ENCODE measurements around the gene MRPL49. TPM values are rescaled to one million over a fixed set of nuclear protein-coding genes. Genes with fewer than 3 reads are reported as not detected.
A peak's percentile ranks its signal among the peaks of the same experiment; 100 is the strongest.

Gene MRPL49
- total and polyA plus RNA-seq, 9 of the 15 experiments (the other 6 are each of a cell fraction or from before 2014, with no cell fraction given) = 74.3 to 132 (median 91.2) TPM

DNA sequence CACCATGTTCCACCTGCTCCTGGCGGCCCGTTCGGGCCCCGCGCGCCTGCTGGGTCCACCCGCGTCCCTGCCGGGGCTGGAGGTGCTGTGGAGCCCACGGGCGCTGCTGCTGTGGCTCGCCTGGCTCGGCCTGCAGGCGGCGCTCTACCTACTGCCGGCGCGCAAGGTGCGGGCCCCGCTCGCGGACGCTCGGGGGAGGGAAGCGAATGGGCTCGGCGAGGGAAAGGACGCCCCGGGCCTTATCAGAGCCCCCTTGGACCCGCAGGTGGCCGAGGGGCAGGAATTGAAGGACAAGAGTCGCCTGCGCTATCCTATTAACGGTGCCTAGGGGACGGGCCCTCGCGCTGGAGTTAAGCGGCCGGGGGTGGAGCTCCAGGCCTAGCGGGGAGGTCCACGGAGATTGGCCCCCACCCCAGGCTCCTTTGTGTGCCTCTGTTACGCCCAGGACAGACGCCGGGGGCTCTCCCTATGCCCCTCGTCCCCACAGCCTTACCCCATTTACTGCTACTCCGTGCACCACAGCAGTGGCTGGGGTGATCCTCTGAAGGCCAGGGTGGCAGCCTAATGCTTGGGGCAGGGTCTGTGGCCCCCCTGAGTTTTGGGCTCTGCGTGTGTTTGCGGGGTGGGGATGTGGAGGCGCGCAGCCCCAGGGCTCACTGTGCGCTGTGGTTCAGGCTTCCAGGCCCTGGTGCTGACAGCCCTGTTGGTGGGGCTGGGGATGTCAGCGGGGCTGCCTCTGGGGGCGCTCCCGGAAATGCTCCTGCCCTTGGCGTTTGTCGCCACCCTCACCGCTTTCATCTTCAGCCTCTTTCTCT lies 9.4 kb upstream of the MRPL49 start (continued):
- TF ChIP-seq, protein P1, sequence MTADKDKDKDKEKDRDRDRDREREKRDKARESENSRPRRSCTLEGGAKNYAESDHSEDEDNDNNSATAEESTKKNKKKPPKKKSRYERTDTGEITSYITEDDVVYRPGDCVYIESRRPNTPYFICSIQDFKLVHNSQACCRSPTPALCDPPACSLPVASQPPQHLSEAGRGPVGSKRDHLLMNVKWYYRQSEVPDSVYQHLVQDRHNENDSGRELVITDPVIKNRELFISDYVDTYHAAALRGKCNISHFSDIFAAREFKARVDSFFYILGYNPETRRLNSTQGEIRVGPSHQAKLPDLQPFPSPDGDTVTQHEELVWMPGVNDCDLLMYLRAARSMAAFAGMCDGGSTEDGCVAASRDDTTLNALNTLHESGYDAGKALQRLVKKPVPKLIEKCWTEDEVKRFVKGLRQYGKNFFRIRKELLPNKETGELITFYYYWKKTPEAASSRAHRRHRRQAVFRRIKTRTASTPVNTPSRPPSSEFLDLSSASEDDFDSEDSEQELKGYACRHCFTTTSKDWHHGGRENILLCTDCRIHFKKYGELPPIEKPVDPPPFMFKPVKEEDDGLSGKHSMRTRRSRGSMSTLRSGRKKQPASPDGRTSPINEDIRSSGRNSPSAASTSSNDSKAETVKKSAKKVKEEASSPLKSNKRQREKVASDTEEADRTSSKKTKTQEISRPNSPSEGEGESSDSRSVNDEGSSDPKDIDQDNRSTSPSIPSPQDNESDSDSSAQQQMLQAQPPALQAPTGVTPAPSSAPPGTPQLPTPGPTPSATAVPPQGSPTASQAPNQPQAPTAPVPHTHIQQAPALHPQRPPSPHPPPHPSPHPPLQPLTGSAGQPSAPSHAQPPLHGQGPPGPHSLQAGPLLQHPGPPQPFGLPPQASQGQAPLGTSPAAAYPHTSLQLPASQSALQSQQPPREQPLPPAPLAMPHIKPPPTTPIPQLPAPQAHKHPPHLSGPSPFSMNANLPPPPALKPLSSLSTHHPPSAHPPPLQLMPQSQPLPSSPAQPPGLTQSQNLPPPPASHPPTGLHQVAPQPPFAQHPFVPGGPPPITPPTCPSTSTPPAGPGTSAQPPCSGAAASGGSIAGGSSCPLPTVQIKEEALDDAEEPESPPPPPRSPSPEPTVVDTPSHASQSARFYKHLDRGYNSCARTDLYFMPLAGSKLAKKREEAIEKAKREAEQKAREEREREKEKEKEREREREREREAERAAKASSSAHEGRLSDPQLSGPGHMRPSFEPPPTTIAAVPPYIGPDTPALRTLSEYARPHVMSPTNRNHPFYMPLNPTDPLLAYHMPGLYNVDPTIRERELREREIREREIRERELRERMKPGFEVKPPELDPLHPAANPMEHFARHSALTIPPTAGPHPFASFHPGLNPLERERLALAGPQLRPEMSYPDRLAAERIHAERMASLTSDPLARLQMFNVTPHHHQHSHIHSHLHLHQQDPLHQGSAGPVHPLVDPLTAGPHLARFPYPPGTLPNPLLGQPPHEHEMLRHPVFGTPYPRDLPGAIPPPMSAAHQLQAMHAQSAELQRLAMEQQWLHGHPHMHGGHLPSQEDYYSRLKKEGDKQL (CRISPR knock-in tag; IDR thresholded peaks at IDR 0.05; ENCODE audit: borderline replicate concordance) = 0 out of 2 replicates have a peak, but pooled peaks have one; percentile 73
- TF ChIP-seq, protein P2, sequence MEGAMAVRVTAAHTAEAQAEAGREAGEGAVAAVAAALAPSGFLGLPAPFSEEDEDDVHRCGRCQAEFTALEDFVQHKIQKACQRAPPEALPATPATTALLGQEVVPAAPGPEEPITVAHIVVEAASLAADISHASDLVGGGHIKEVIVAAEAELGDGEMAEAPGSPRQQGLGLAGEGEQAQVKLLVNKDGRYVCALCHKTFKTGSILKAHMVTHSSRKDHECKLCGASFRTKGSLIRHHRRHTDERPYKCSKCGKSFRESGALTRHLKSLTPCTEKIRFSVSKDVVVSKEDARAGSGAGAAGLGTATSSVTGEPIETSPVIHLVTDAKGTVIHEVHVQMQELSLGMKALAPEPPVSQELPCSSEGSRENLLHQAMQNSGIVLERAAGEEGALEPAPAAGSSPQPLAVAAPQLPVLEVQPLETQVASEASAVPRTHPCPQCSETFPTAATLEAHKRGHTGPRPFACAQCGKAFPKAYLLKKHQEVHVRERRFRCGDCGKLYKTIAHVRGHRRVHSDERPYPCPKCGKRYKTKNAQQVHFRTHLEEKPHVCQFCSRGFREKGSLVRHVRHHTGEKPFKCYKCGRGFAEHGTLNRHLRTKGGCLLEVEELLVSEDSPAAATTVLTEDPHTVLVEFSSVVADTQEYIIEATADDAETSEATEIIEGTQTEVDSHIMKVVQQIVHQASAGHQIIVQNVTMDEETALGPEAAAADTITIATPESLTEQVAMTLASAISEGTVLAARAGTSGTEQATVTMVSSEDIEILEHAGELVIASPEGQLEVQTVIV (CRISPR knock-in tag; IDR thresholded peaks at IDR 0.05; ENCODE audit: borderline replicate concordance) = no peak
- TF ChIP-seq ZNF384 (IDR thresholded peaks at IDR 0.05; ENCODE audit: low read depth, low read length) = 0 out of 2 replicates have a peak, but pooled peaks have one; percentile 28
- no peak for TF ChIP-seq MAFF (IDR thresholded peaks at IDR 0.05; ENCODE audit: low read length)
- TF ChIP-seq SMARCB1 (IDR thresholded peaks at IDR 0.05; ENCODE audit: insufficient read length, low read depth) = no peak
- peak; percentile 11 for TF ChIP-seq TBP (optimal IDR thresholded peaks at IDR 0.05; ENCODE audit: low read depth, low read length)
- TF ChIP-seq TEAD1 (CRISPR knock-in tag; IDR thresholded peaks at IDR 0.05) = no peak
- TF ChIP-seq TCF7L2 (IDR thresholded peaks at IDR 0.05; ENCODE audit: low read depth, low read length) = no peak
- TF ChIP-seq PURB (CRISPR knock-in tag; IDR thresholded peaks at IDR 0.05; ENCODE audit: low read depth) = no peak
- no peak for TF ChIP-seq RAD51 (IDR thresholded peaks at IDR 0.05; ENCODE audit: borderline replicate concordance, low read depth)
- TF ChIP-seq ATF7 (IDR thresholded peaks at IDR 0.05) = peak; percentile 46; the same call in 1 of the 2 replicates
- TF ChIP-seq ZNF77 (CRISPR knock-in tag; IDR thresholded peaks at IDR 0.05) = no peak
- TF ChIP-seq ETV1 (tag; conservative IDR thresholded peaks at IDR 0.05; ENCODE audit: low read depth) = no peak
- TF ChIP-seq ZC3H4 (CRISPR knock-in tag; IDR thresholded peaks at IDR 0.05; ENCODE audit: borderline replicate concordance) = no peak
- no peak for TF ChIP-seq ELF4 (CRISPR knock-in tag; IDR thresholded peaks at IDR 0.05)
- no peak for TF ChIP-seq NUFIP1 (IDR thresholded peaks at IDR 0.05; ENCODE audit: partially characterized antibody)
- TF ChIP-seq TCF3 (CRISPR knock-in tag; IDR thresholded peaks at IDR 0.05) = 0 out of 2 replicates have a peak, but pooled peaks have one; percentile 16
- TF ChIP-seq FUS (optimal IDR thresholded peaks at IDR 0.05; ENCODE audit: low read depth, low read length) = peak; percentile 66
- TF ChIP-seq MIER1 (IDR thresholded peaks at IDR 0.05; ENCODE audit: low read depth) = no peak
